BJ (cell line): ENCODE results near the gene ABHD11. TPM values are rescaled to one million over a fixed set of nuclear protein-coding genes. Genes with fewer than 3 reads are reported as not detected.
"Not testable (repeated sequence)": the region's sequence is repeated elsewhere in the genome, so short reads cannot be mapped to it uniquely, and the experiment has no call there.

Experiments used
- CTCF ChIA-PET: fragments of 350-600 bp; formaldehyde crosslinking; extraction: SDS; loops from one replicate; lab custom pipeline; 2021; ENCODE audit warnings: antibody characterized with exemption, inconsistent platforms; lab: Yijun Ruan, JAX
- POLR2A ChIA-PET: fragments of 300-600 bp; sonication (Branson Sonifier 250); formaldehyde crosslinking; extraction: SDS; loops from one replicate; lab custom pipeline; 2021; ENCODE audit warnings: antibody characterized with exemption; lab: Charles Lee
- DNase-seq: peaks from one replicate; pipeline ENCODE4 v3.0.0-alpha.2; 2011; ENCODE audit warnings: low read depth
- H3K27me3 ChIP-seq: 2 replicates; pipeline ENCODE4 v1.6.0; 2011; ENCODE audit warnings: low read length; ENCODE audit not compliant: control insufficient read depth, insufficient read depth
- H3K36me3 ChIP-seq: 2 replicates; pipeline ENCODE4 v1.5.1; 2011; ENCODE audit warnings: low read length; ENCODE audit not compliant: control insufficient read depth, insufficient read depth
- H3K4me3 ChIP-seq: 2 replicates; pipeline ENCODE4 v1.5.1; 2011; ENCODE audit warnings: low read depth, mild to moderate bottlenecking, control low read depth, low read length
- polyA plus RNA-seq: library from polyadenylated mRNA; depleted of rRNA; stranded (reverse); fragments of >200 nt; gene quantifications from 2 replicates; pipeline ENCODE4 v1.2.3, GENCODE V29; 2011
- TF ChIP-seq, protein P1 (sequence below): IDR thresholded peaks from 2 replicates; pipeline ENCODE4 v1.5.1; 2011; ENCODE audit warnings: low read depth, mild to moderate bottlenecking, control low read depth, inconsistent platforms, low read length, moderate library complexity; ENCODE audit not compliant: insufficient read depth

The ABHD11 gene
- polyA plus RNA-seq, 1 experiment: 16.9 TPM

- POLR2A ChIA-PET: no interaction called here
- CTCF ChIA-PET: interaction anchor here (0.6 to 6.2 kb wide), 28 partner anchors 9 to 354 kb away, joined by 3 to 159 read pairs (median 5); partner anchors contain the start of genes ABHD11 and VPS37D
- TF ChIP-seq, protein P1, sequence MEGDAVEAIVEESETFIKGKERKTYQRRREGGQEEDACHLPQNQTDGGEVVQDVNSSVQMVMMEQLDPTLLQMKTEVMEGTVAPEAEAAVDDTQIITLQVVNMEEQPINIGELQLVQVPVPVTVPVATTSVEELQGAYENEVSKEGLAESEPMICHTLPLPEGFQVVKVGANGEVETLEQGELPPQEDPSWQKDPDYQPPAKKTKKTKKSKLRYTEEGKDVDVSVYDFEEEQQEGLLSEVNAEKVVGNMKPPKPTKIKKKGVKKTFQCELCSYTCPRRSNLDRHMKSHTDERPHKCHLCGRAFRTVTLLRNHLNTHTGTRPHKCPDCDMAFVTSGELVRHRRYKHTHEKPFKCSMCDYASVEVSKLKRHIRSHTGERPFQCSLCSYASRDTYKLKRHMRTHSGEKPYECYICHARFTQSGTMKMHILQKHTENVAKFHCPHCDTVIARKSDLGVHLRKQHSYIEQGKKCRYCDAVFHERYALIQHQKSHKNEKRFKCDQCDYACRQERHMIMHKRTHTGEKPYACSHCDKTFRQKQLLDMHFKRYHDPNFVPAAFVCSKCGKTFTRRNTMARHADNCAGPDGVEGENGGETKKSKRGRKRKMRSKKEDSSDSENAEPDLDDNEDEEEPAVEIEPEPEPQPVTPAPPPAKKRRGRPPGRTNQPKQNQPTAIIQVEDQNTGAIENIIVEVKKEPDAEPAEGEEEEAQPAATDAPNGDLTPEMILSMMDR: no peak
Measured at GRCh38 chr7:73726083-73726466, 12.5 kb downstream of the ABHD11 start.

GRCh38 chr7:73723813-73724212, 14.8 kb downstream of the ABHD11 start:
- Histone ChIP-seq H3K4me3 (no peak overlapping the region), H3K36me3 (no peaks in the 10 kb centered on the region), H3K27me3 (no peaks in the 10 kb centered on the region)
- TF ChIP-seq, protein P1: no peak
- DNase-seq: no peak
- CTCF ChIA-PET: interaction anchor here (6.2 kb wide), 1 partner anchor 119 kb away, joined by 159 read pairs; no protein-coding TSS in a partner anchor
- POLR2A ChIA-PET: no interaction called here

More at GRCh38 chr7:73726083-73726466, 12.5 kb downstream of the ABHD11 start:
- no peaks in the 10 kb centered on the region for H3K27me3 ChIP-seq
- no peaks in the 10 kb centered on the region for H3K36me3 ChIP-seq
- no peak for DNase-seq
- no peak overlapping the region for H3K4me3 ChIP-seq

DNA sequence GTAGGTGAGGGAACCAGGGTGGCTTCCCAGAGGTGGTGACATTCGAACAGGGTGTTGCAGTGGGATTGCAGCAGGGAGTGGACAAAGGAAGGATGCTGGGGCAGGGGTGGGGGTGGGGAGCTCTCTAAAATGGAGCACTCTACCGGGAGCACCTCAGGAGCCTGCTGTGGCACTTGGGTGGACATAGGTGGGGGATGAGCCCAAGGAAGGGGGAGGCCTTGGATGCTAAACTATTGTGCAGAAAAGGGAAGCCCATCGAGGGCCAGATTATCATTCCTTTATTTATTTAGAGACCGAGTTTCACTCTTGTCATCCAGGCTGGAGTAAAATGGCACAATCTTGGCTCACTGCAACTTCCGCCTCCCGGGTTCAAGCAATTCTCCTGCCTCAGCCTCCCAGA, 15.8 kb downstream of the ABHD11 start:
- Histone ChIP-seq H3K36me3 (no peaks in the 10 kb centered on the region), H3K4me3 (no peak overlapping the region), H3K27me3 (no peaks in the 10 kb centered on the region)
- TF ChIP-seq, protein P1: no peak
- ChIA-PET POLR2A (no interaction called here), CTCF (interaction anchor here (0.6 to 6.2 kb wide), 5 partner anchors 9 to 118 kb away, joined by 3 to 159 read pairs (median 3); no protein-coding TSS in a partner anchor)
- no peak for DNase-seq

GRCh38 chr7:73722182-73722581, 16.4 kb downstream of the ABHD11 start:
- H3K4me3 ChIP-seq, H3K36me3 ChIP-seq, POLR2A ChIA-PET, H3K27me3 ChIP-seq, DNase-seq: not testable (repeated sequence)
- CTCF ChIA-PET: interaction anchor here (0.9 to 6.2 kb wide), 4 partner anchors 8 to 117 kb away, joined by 3 to 159 read pairs (median 4); no protein-coding TSS in a partner anchor

GRCh38 chr7:73721377-73721817, 17.2 kb downstream of the ABHD11 start:
- TF ChIP-seq, protein P1: no peak
- no peak for DNase-seq
- Histone ChIP-seq H3K36me3 (no peaks in the 10 kb centered on the region), H3K27me3 (no peaks in the 10 kb centered on the region), H3K4me3 (no peak overlapping the region)
- ChIA-PET CTCF (interaction anchor here (6.2 kb wide), 1 partner anchor 116 kb away, joined by 159 read pairs; no protein-coding TSS in a partner anchor), POLR2A (interaction anchor here (0.6 kb wide), 1 partner anchor 10 kb away, joined by 3 read pairs; no protein-coding TSS in a partner anchor)

DNA sequence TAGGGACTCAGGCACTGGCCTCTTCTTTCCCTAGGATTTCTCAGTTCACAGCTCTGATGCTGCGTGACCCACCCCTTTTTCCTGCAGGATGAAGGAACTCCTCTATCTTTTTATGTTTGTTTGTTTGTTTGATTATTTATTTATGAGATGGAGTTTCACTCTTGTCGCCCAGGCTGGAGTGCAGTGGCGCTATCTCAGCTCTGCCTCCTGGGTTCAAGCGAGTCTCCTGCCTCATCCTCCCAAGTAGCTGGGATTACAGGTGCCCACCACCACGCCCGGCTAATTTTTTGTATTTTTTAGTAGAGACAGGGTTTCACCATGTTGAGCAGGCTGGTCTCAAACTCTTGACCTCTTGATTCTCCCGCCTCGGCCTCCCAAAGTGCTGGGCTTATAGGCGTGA, 18.2 kb downstream of the ABHD11 start:
- H3K27me3 ChIP-seq, DNase-seq, POLR2A ChIA-PET, H3K36me3 ChIP-seq, H3K4me3 ChIP-seq: not testable (repeated sequence)
- CTCF ChIA-PET: interaction anchor here (0.8 to 1.9 kb wide), 6 partner anchors 16 to 114 kb away, joined by 3 to 18 read pairs (median 3); no protein-coding TSS in a partner anchor
